Measurements from ENCODE around the gene IPCEF1.

The IPCEF1 gene

DNA sequence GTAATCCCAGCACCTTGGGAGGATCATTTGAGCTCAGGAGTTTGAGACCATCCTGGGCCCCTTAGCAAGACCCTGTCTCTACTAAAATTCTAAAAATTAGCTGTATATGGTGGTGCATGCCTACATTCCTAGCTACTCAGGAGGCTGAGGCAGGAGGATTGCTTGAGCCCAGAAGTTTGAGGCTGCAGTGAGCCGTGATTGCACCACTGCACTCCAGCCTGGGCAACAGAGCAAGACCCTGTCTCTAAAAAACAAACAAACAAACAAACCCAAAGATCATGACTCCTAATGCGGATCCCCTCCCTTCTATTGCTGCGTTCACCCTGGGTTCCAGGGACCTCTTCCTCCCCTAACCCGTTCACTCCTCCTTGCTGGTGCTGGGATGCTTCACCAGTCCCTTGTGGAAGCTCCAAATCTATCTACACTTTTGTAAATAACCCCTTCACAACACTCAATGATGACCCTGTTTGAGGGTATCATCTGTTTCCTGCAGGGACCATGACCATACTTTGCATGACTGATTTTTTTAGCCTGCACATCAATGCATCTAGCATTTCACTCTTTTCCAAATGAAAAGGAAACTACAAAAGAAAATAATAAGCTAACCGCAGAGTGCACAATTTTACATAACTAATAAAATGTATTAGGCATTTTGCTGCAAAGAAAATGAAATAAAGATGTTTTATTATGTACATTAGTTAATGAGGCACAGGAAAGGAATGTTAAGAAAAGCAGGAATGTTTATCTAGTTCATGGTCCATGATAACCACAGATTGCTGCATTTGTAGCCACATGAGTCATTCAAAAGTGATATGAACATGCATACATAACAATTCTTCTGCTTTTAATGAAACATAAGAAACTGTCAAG lies 30.5 kb upstream of the IPCEF1 start:
- Histone ChIP-seq H3K4me3 (ENCODE audit: low read length) (no peak overlapping the region), H2AFZ (ENCODE audit: low read depth, low read length) (no peak overlapping the region), H3K36me3 (ENCODE audit: insufficient read depth, low read length) (no peaks in the 10 kb centered on the region), H3K4me1 (ENCODE audit: insufficient read depth, low read length) (no peaks in the 10 kb centered on the region), H3K9me3 (ENCODE audit: low read length) (peaks cover 4% of the 10 kb centered on the region), H3K27me3 (ENCODE audit: insufficient read depth, low read length) (no peaks in the 10 kb centered on the region)

DNA sequence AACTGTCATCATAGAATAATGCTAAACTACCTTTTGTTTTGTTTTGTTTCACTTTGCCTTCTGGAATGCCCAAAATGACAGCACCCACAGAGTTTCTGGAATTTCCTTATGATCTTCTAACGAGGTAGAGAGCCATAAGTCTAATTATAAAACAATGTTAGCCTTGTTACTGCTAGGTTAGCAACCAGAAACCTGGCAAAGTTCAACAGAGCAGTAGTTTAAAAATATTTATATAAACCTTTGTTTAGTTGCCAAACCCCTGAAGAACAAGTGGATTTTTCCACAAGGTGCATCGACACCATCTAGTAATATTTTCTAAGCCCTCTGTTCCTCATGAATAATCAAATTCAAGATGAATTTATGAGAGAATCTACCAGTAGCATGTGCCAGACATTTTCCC lies 27.6 kb upstream of the IPCEF1 start:
- Histone ChIP-seq H3K4me1 (ENCODE audit: insufficient read depth, low read length) (no peaks in the 10 kb centered on the region), H2AFZ (ENCODE audit: low read depth, low read length) (no peak overlapping the region), H3K36me3 (ENCODE audit: insufficient read depth, low read length) (no peaks in the 10 kb centered on the region), H3K4me3 (ENCODE audit: low read length) (no peak overlapping the region), H3K9me3 (ENCODE audit: low read length) (peaks cover 4% of the 10 kb centered on the region), H3K27me3 (ENCODE audit: insufficient read depth, low read length) (no peaks in the 10 kb centered on the region)

DNA sequence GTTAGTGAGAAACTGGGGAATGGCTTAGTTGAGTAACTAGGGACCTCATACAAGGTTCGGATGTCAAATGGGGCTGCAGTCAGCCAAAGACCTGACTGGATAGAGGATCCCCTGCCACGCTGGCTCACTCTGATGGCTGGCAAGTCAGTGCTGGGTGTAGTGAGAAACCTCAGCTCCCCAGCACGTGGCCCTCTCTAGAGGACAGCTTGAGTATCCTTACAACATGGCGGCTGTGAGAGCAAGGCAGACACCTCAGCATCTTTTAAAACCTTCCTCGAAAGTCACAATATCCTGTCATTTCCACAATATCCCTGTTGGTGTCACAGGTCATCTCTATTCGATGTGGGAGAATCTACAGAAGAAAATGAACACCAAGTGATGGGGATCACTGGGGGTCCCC lies 26.7 kb upstream of the IPCEF1 start:
- no peak overlapping the region for H3K4me3 ChIP-seq (ENCODE audit: low read length)
- peaks cover 4% of the 10 kb centered on the region for H3K9me3 ChIP-seq (ENCODE audit: low read length)
- no peaks in the 10 kb centered on the region for H3K27me3 ChIP-seq (ENCODE audit: insufficient read depth, low read length)
- no peak overlapping the region for H2AFZ ChIP-seq (ENCODE audit: low read depth, low read length)
- no peaks in the 10 kb centered on the region for H3K4me1 ChIP-seq (ENCODE audit: insufficient read depth, low read length)
- H3K36me3 ChIP-seq (ENCODE audit: insufficient read depth, low read length) = no peaks in the 10 kb centered on the region

GRCh38 chr6:154382740-154383139 lies 26.1 kb upstream of the IPCEF1 start:
- no peak overlapping the region for H3K4me3 ChIP-seq (ENCODE audit: low read length)
- no peak overlapping the region for H2AFZ ChIP-seq (ENCODE audit: low read depth, low read length)
- H3K9me3 ChIP-seq (ENCODE audit: low read length) = peaks cover 4% of the 10 kb centered on the region
- no peaks in the 10 kb centered on the region for H3K36me3 ChIP-seq (ENCODE audit: insufficient read depth, low read length)
- no peaks in the 10 kb centered on the region for H3K4me1 ChIP-seq (ENCODE audit: insufficient read depth, low read length)
- no peaks in the 10 kb centered on the region for H3K27me3 ChIP-seq (ENCODE audit: insufficient read depth, low read length)

DNA sequence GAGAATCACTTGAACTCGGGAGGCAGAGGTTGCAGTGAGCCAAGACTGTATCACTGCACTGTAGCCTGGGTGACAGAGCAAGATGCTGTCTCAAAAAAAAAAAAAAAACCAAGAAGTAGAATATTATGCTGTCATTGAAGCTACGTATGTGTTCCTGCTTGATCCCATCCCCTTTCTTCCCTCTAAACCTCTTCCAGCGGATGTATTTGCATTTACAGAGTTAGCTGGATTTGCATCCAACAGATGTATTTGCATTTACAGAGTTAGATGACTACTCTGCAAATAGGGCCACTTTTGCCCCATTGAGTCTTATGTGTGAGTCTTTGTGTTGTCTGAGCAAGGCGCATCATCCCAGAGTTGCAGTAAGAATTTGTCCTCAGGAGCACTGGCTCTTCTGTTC lies 24.9 kb upstream of the IPCEF1 start:
- Histone ChIP-seq H3K27me3 (ENCODE audit: insufficient read depth, low read length) (no peaks in the 10 kb centered on the region), H3K4me3 (ENCODE audit: low read length) (no peak overlapping the region), H3K36me3 (ENCODE audit: insufficient read depth, low read length) (no peaks in the 10 kb centered on the region), H2AFZ (ENCODE audit: low read depth, low read length) (no peak overlapping the region), H3K9me3 (ENCODE audit: low read length) (peaks cover 4% of the 10 kb centered on the region), H3K4me1 (ENCODE audit: insufficient read depth, low read length) (no peaks in the 10 kb centered on the region)

- Histone ChIP-seq H3K27me3 (ENCODE audit: insufficient read depth, low read length) (no peaks in the 10 kb centered on the region), H3K9me3 (ENCODE audit: low read length) (peaks cover 4% of the 10 kb centered on the region), H3K36me3 (ENCODE audit: insufficient read depth, low read length) (no peaks in the 10 kb centered on the region), H2AFZ (ENCODE audit: low read depth, low read length) (no peak overlapping the region), H3K4me1 (ENCODE audit: insufficient read depth, low read length) (no peaks in the 10 kb centered on the region), H3K4me3 (ENCODE audit: low read length) (no peak overlapping the region)
Measured at GRCh38 chr6:154380741-154381140, 24.1 kb upstream of the IPCEF1 start.

GRCh38 chr6:154379585-154379984 lies 23.0 kb upstream of the IPCEF1 start:
- H3K4me3 ChIP-seq (ENCODE audit: low read length) = no peak overlapping the region
- H2AFZ ChIP-seq (ENCODE audit: low read depth, low read length) = no peak overlapping the region
- no peaks in the 10 kb centered on the region for H3K4me1 ChIP-seq (ENCODE audit: insufficient read depth, low read length)
- no peaks in the 10 kb centered on the region for H3K27me3 ChIP-seq (ENCODE audit: insufficient read depth, low read length)
- no peaks in the 10 kb centered on the region for H3K36me3 ChIP-seq (ENCODE audit: insufficient read depth, low read length)
- H3K9me3 ChIP-seq (ENCODE audit: low read length) = peaks cover 4% of the 10 kb centered on the region

- H3K27me3 ChIP-seq (ENCODE audit: insufficient read depth, low read length) = no peaks in the 10 kb centered on the region
- H3K4me3 ChIP-seq (ENCODE audit: low read length) = no peak overlapping the region
- peaks cover 4% of the 10 kb centered on the region for H3K9me3 ChIP-seq (ENCODE audit: low read length)
- H2AFZ ChIP-seq (ENCODE audit: low read depth, low read length) = no peak overlapping the region
- H3K36me3 ChIP-seq (ENCODE audit: insufficient read depth, low read length) = no peaks in the 10 kb centered on the region
- no peaks in the 10 kb centered on the region for H3K4me1 ChIP-seq (ENCODE audit: insufficient read depth, low read length)
Measured at GRCh38 chr6:154378518-154378917, 21.9 kb upstream of the IPCEF1 start.

DNA sequence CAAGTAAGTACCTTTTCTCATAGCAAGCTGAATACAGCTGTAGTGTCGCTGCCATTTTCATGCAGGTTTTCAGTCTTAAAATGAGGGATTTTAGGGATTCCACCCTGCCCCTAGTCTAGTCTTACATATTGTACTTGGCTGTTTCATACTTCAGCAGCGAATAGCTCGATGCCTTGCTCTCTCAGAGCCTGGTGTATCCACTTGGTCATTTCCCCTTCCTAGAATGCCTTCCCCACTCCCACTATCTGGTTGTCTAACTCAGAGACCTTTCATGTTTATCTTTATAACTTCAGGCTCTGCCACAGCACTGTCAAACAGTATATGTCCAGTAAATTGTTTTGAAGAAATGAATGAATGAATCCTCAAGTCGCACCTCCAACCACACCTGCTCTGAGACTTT lies 21.1 kb upstream of the IPCEF1 start:
- Histone ChIP-seq H3K27me3 (ENCODE audit: insufficient read depth, low read length) (no peaks in the 10 kb centered on the region), H3K36me3 (ENCODE audit: insufficient read depth, low read length) (no peaks in the 10 kb centered on the region), H3K4me1 (ENCODE audit: insufficient read depth, low read length) (no peaks in the 10 kb centered on the region), H3K4me3 (ENCODE audit: low read length) (no peak overlapping the region), H2AFZ (ENCODE audit: low read depth, low read length) (no peak overlapping the region), H3K9me3 (ENCODE audit: low read length) (no peaks in the 10 kb centered on the region)

GRCh38 chr6:154373971-154374370 lies 17.4 kb upstream of the IPCEF1 start:
- H3K4me3 ChIP-seq (ENCODE audit: low read length) = no peak overlapping the region
- no peaks in the 10 kb centered on the region for H3K9me3 ChIP-seq (ENCODE audit: low read length)
- no peaks in the 10 kb centered on the region for H3K27me3 ChIP-seq (ENCODE audit: insufficient read depth, low read length)
- H2AFZ ChIP-seq (ENCODE audit: low read depth, low read length) = no peak overlapping the region
- no peaks in the 10 kb centered on the region for H3K36me3 ChIP-seq (ENCODE audit: insufficient read depth, low read length)
- no peaks in the 10 kb centered on the region for H3K4me1 ChIP-seq (ENCODE audit: insufficient read depth, low read length)

DNA sequence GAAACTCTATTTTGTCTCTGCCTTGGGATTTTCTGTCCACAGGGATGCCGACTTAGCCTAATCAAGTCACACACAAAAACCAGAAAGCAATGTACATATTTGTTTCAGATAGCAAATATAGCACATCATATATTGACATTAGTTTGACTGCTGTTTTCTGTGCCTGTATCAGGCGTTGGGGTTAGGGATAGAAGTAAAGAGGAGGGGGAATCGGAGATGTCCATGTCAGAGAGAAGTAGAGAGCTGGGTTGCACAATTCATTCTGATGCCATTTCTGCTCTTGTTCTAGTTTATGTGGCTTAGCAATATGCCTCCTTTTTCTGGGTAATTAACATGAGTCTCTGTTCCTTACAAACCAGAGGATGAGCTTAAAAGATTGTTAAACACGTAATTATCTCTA lies 14.7 kb upstream of the IPCEF1 start:
- Histone ChIP-seq H2AFZ (ENCODE audit: low read depth, low read length) (no peak overlapping the region), H3K4me3 (ENCODE audit: low read length) (no peak overlapping the region), H3K4me1 (ENCODE audit: insufficient read depth, low read length) (no peaks in the 10 kb centered on the region), H3K36me3 (ENCODE audit: insufficient read depth, low read length) (no peaks in the 10 kb centered on the region), H3K9me3 (ENCODE audit: low read length) (no peaks in the 10 kb centered on the region), H3K27me3 (ENCODE audit: insufficient read depth, low read length) (no peaks in the 10 kb centered on the region)

- H3K36me3 ChIP-seq (ENCODE audit: insufficient read depth, low read length) = no peaks in the 10 kb centered on the region
- H3K27me3 ChIP-seq (ENCODE audit: insufficient read depth, low read length) = no peaks in the 10 kb centered on the region
- H3K4me1 ChIP-seq (ENCODE audit: insufficient read depth, low read length) = no peaks in the 10 kb centered on the region
- no peak overlapping the region for H3K4me3 ChIP-seq (ENCODE audit: low read length)
- H3K9me3 ChIP-seq (ENCODE audit: low read length) = no peaks in the 10 kb centered on the region
- H2AFZ ChIP-seq (ENCODE audit: low read depth, low read length) = no peak overlapping the region
Measured at GRCh38 chr6:154370545-154370944, 13.9 kb upstream of the IPCEF1 start.

DNA sequence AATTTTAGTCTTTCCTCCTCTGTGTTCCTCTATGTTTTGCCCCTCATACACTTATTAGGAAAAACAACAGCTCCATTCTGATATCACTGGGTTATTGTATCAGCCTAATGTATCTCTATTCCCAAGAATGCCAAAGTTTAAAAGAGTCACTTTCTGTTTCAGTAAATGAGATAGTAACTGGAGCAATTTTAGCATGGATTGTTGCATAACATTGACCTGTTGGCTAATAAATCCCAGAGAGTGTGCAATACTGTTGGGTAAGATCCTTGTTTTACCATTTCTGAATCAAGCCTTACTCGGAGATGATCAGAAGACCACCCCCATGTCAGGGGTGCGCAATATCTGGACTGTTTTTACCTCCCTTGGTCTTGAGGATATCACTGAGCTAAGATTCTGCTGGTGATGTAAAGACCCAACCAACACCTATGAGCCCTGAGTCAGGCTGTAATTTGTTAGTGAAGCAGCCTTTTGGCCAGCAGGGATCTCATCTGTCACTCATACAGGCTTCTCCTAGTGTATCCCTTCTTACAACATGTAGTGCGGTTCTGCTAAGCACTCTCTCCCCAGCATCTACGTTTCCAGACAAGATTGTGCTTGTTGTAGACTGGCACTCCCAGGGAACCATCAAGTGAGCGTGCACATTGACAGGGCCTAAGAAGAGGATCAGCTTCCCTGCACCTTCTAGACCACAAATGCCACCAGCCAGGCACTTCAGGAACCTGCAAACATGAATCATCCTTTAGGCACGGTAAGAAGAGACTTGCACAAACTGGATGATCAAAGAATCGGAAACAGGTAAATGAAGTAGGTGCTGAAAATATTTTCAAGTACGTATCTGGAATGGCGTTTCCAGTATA lies 11.5 kb upstream of the IPCEF1 start:
- Histone ChIP-seq H3K27me3 (ENCODE audit: insufficient read depth, low read length) (no peaks in the 10 kb centered on the region), H2AFZ (ENCODE audit: low read depth, low read length) (no peak overlapping the region), H3K36me3 (ENCODE audit: insufficient read depth, low read length) (no peaks in the 10 kb centered on the region), H3K4me1 (ENCODE audit: insufficient read depth, low read length) (no peaks in the 10 kb centered on the region), H3K4me3 (ENCODE audit: low read length) (no peak overlapping the region), H3K9me3 (ENCODE audit: low read length) (no peaks in the 10 kb centered on the region)
